T-cell (primary cell): ENCODE data around the gene HOXB1. TPM values are rescaled to one million over a fixed set of nuclear protein-coding genes. Genes with fewer than 3 reads are reported as not detected.

Experiments
- ATAC-seq, 4 experiments: fragments of 200-7000 bp in 3 of 4; fragments of 150-1000 bp in 1 of 4; cut with Tn5 transposase; replicated peaks in 1 of 4; 1 replicate in 3 of 4; 2 replicates in 1 of 4; pipeline ENCODE4 v1.10.0; 2021; ENCODE audit warnings: moderate library complexity in 3 of 4, mild to moderate bottlenecking in 2 of 4, moderate number of reproducible peaks in 1 of 4
- CTCF ChIA-PET, 2 donors: fragments of 300-600 bp; sonication (Branson Sonifier 250); formaldehyde crosslinking; loops; one replicate each; lab custom pipeline; 2022; ENCODE audit warnings: antibody characterized with exemption in 2 of 2; lab: Charles Lee
- POLR2A ChIA-PET, 2 donors: fragments of 300-600 bp; sonication (Branson Sonifier 250); formaldehyde crosslinking; loops; one replicate each; lab custom pipeline; 2022; ENCODE audit warnings: antibody characterized with exemption in 2 of 2; lab: Charles Lee
- DNase-seq, 35 experiments: peaks; one replicate each; pipeline versions ENCODE4 v3.0.0 to v3.0.0-alpha.2; 2013 to 2023
- H3K27ac ChIP-seq: one replicate; pipeline ENCODE4 v1.5.1; 2013; ENCODE audit warnings: low read length
- H3K27me3 ChIP-seq, 2 experiments: replicated peaks in 1 of 2; 1 replicate in 1 of 2; 2 replicates in 1 of 2; pipeline versions ENCODE4 v1.6.1 to v1.7.0; 2013; ENCODE audit warnings: low read length in 1 of 2, mixed read lengths in 1 of 2; ENCODE audit not compliant: control insufficient read depth in 2 of 2, insufficient read depth in 2 of 2; ENCODE audit errors: extremely low read depth in 1 of 2
- H3K36me3 ChIP-seq, 2 donors: 1 replicate in 1 of 2; 2 replicates in 1 of 2; pipeline versions ENCODE4 v1.6.1 to v1.7.0; 2013; ENCODE audit warnings: low read length in 1 of 2; ENCODE audit not compliant: control insufficient read depth in 2 of 2, insufficient read depth in 1 of 2; ENCODE audit errors: extremely low read depth in 1 of 2
- H3K4me1 ChIP-seq, 2 experiments: 1 replicate in 1 of 2; 2 replicates in 1 of 2; pipeline versions ENCODE4 v1.6.1 to v1.7.0; 2013; ENCODE audit warnings: low read length in 2 of 2, mixed read lengths in 1 of 2; ENCODE audit not compliant: insufficient read depth in 2 of 2, control insufficient read depth in 1 of 2; ENCODE audit errors: extremely low read depth in 1 of 2
- H3K4me3 ChIP-seq, 2 donors: 1 replicate in 1 of 2; 2 replicates in 1 of 2; pipeline versions ENCODE4 v1.5.1 to v1.7.0; 2013; ENCODE audit warnings: mild to moderate bottlenecking in 2 of 2, low read length in 1 of 2, moderate library complexity in 1 of 2; ENCODE audit not compliant: control insufficient read depth in 1 of 2; ENCODE audit errors: extremely low read depth in 1 of 2
- H3K9me3 ChIP-seq: 2 replicates; pipeline ENCODE4 v1.7.0; 2013
- H3K27ac Mint-ChIP-seq, 2 donors: one replicate each; pipeline ENCODE4 v1.8.0; 2020 to 2021; ENCODE audit warnings: mild to moderate bottlenecking in 2 of 2, mixed read lengths in 2 of 2
- H3K27me3 Mint-ChIP-seq, 2 donors: one replicate each; pipeline ENCODE4 v1.8.0; 2021 to 2022; ENCODE audit warnings: mixed read lengths in 2 of 2
- H3K36me3 Mint-ChIP-seq: one replicate; pipeline ENCODE4 v1.8.0; 2021; ENCODE audit warnings: mixed read lengths
- H3K4me1 Mint-ChIP-seq, 3 donors: one replicate each; pipeline ENCODE4 v1.8.0; 2020 to 2022; ENCODE audit warnings: mixed read lengths in 3 of 3, mild to moderate bottlenecking in 1 of 3
- H3K4me3 Mint-ChIP-seq, 3 donors: one replicate each; pipeline ENCODE4 v1.8.0; 2020 to 2022; ENCODE audit warnings: mild to moderate bottlenecking in 3 of 3, mixed read lengths in 3 of 3, moderate library complexity in 3 of 3
- H3K9me3 Mint-ChIP-seq, 3 donors: one replicate each; pipeline ENCODE4 v1.8.0; 2020 to 2022; ENCODE audit warnings: mixed read lengths in 3 of 3
- WGBS: methylation state at CpG from one replicate; pipeline ENCODE4 v1.1.5; 2013; ENCODE audit warnings: missing lambda C conversion rate; ENCODE audit not compliant: insufficient coverage; 5-methylcytosine and 5-hydroxymethylcytosine counted together
- total RNA-seq, 35 experiments: library from RNA in 6 of 35; stranded (reverse) in 6 of 35; fragments of 120-200 nt in 1 of 35; gene quantifications; one replicate each; pipeline versions ENCODE4 v1.2.1 to v1.2.4 and lab custom pipeline; 2013 to 2026

HOXB1 gene
- total RNA-seq, 5 donors from 2014 or later (not counting 1 experiment from before 2014, with no cell fraction given), result not detected

GRCh38 chr17:48565022-48565554, 34.3 kb upstream of the HOXB1 start:
- no peak overlapping the region for H3K27ac ChIP-seq
- H3K4me3 Mint-ChIP-seq, result peak overlapping the region in 1 of 3 donors; percentile 34
- no CpG with 5 or more reads among the region's 2 CpGs for WGBS
- ChIA-PET POLR2A (interaction anchor here in 1 of 2 donors (0.5 kb wide), 1 partner anchor 12 kb away, joined by 3 read pairs; no protein-coding TSS in a partner anchor), CTCF (no interaction called here)
- no peaks in the 10 kb centered on the region for H3K36me3 ChIP-seq
- DNase-seq (no peak), ATAC-seq (no peak)
- peaks cover 0 to 27% (median 16%) of the 10 kb centered on the region in 3 donors for H3K4me1 Mint-ChIP-seq
- peaks cover 7 to 26% of the 10 kb centered on the region in 2 donors for H3K27me3 Mint-ChIP-seq
- no peak overlapping the region for H3K27ac Mint-ChIP-seq
- no peak overlapping the region for H3K4me3 ChIP-seq
- peaks cover 2 to 16% of the 10 kb centered on the region in 2 experiments for H3K4me1 ChIP-seq
- peaks cover 0 to 35% of the 10 kb centered on the region in 2 experiments for H3K27me3 ChIP-seq
- H3K9me3 Mint-ChIP-seq, result no peaks in the 10 kb centered on the region
- H3K36me3 Mint-ChIP-seq, result peaks cover 8% of the 10 kb centered on the region
- H3K9me3 ChIP-seq, result no peaks in the 10 kb centered on the region

- DNase-seq, result no peak
These were observed 33.6 kb upstream of the HOXB1 start for GRCh38 chr17:48564188-48565021.

DNA sequence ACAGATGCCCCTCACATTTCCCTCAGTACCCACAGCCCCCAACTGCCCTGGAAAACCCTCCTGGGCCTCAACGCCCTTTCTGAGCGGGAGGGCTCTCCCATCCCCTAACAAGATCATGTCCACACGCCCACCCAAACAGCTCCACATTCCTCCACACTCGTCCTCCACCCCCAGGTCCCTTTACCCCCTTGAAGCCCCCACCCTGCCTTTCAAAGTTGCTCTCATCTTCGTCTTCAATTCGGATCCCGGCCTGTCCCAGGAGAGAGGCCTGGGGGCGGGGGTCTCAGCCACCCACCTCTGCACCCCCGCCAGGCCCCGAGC, 33.0 kb upstream of the HOXB1 start:
- no peaks in the 10 kb centered on the region for H3K36me3 ChIP-seq
- 93% methylated on average over 8 of the region's 10 CpGs for WGBS
- ChIA-PET CTCF (no interaction called here), POLR2A (no interaction called here)
- H3K36me3 Mint-ChIP-seq, result peaks cover 5% of the 10 kb centered on the region
- no peak overlapping the region for H3K4me3 ChIP-seq
- H3K4me1 ChIP-seq, result peaks cover 2 to 16% of the 10 kb centered on the region in 2 experiments
- DNase-seq (no peak), ATAC-seq (no peak)
- no peak overlapping the region for H3K27ac Mint-ChIP-seq
- H3K4me1 Mint-ChIP-seq, result peaks cover 0 to 24% (median 16%) of the 10 kb centered on the region in 3 donors
- H3K27me3 Mint-ChIP-seq, result peaks cover 10 to 16% of the 10 kb centered on the region in 2 donors
- H3K27me3 ChIP-seq, result peaks cover 0 to 41% of the 10 kb centered on the region in 2 experiments
- H3K9me3 Mint-ChIP-seq, result no peaks in the 10 kb centered on the region
- no peak overlapping the region for H3K27ac ChIP-seq
- H3K9me3 ChIP-seq, result no peaks in the 10 kb centered on the region
- H3K4me3 Mint-ChIP-seq, result peak overlapping the region in 1 of 3 donors; percentile 53

More at GRCh38 chr17:48564188-48565021, 33.6 kb upstream of the HOXB1 start:
- Mint-ChIP-seq H3K27me3 (peaks cover 7 to 20% of the 10 kb centered on the region in 2 donors), H3K9me3 (no peaks in the 10 kb centered on the region), H3K27ac (no peak overlapping the region), H3K4me3 (peak overlapping the region in 2 of 3 donors; percentile 34 to 53), H3K4me1 (peaks cover 0 to 27% (median 16%) of the 10 kb centered on the region in 3 donors), H3K36me3 (peaks cover 8% of the 10 kb centered on the region)
- no peaks in the 10 kb centered on the region for H3K36me3 ChIP-seq
- CTCF ChIA-PET, result no interaction called here
- 60% methylated on average over 45 of the region's 73 CpGs for WGBS
- no peaks in the 10 kb centered on the region for H3K9me3 ChIP-seq
- no peak overlapping the region for H3K27ac ChIP-seq
- peaks cover 0 to 39% of the 10 kb centered on the region in 2 experiments for H3K27me3 ChIP-seq
- ATAC-seq, result peak; percentile 40 to 47 (median 44)
- H3K4me3 ChIP-seq, result no peak overlapping the region
- POLR2A ChIA-PET, result interaction anchor here in 1 of 2 donors (0.5 kb wide), 1 partner anchor 13 kb away, joined by 3 read pairs; no protein-coding TSS in a partner anchor
- peaks cover 2 to 16% of the 10 kb centered on the region in 2 experiments for H3K4me1 ChIP-seq

DNA sequence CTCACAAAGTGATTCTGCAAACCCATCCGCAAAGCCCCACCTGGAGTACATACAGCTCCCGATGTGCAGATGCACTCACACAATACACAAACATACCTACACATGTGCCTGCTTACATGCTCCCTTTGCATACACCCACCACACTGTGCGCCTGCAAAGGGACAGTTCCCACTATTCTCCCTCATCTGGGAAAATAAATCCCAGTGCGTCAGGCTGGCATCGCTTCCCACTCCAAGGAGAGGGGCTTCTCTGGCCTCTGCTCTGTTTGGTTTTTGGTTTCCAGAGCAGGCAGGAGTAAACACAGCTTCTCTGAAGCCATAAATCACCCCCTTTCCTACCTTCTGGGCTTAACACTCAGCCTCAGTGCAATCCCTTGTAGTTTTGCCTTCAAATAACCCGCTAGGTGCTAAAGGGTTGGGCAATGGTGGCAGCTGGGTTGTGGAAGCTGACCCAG, 32.6 kb upstream of the HOXB1 start:
- no peak for ATAC-seq
- no peaks in the 10 kb centered on the region for H3K9me3 ChIP-seq
- Mint-ChIP-seq H3K4me1 (peaks cover 0 to 20% (median 12%) of the 10 kb centered on the region in 3 donors), H3K4me3 (peak overlapping the region in 1 of 3 donors; percentile 53), H3K36me3 (peaks cover 5% of the 10 kb centered on the region), H3K9me3 (no peaks in the 10 kb centered on the region), H3K27me3 (peaks cover 13 to 17% of the 10 kb centered on the region in 2 donors), H3K27ac (no peak overlapping the region)
- H3K4me3 ChIP-seq, result no peak overlapping the region
- 100% methylated on average over 6 of the region's 6 CpGs for WGBS
- H3K27ac ChIP-seq, result no peak overlapping the region
- H3K36me3 ChIP-seq, result no peaks in the 10 kb centered on the region
- H3K4me1 ChIP-seq, result peaks cover 2 to 16% of the 10 kb centered on the region in 2 experiments
- no peak for DNase-seq
- CTCF ChIA-PET, result no interaction called here
- peaks cover 0 to 38% of the 10 kb centered on the region in 2 experiments for H3K27me3 ChIP-seq
- POLR2A ChIA-PET, result interaction anchor here in 1 of 2 donors (0.5 kb wide), 1 partner anchor 1915 kb away, joined by 9 read pairs; no protein-coding TSS in a partner anchor

DNA sequence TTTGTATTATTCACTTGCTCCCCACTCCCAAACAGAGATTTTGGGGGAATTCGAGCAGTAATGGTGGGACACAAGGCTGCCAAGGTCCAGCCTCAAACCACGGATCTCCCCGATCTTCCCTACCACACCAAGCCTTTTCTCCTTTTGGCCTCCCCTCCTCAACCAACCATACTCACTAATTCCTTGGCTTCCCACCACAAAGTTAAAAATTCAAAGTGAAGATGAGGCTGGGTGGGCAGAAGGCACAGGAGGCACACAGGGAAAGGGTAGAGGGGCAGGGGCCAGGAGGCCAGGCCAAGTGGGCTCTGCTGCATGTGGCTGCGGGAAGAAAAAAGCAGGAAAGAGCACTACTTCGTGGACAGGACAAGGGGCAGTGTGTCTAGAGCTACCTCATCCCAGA, 32.1 kb upstream of the HOXB1 start:
- CTCF ChIA-PET, result no interaction called here

More for the DNA sequence above, 32.1 kb upstream of the HOXB1 start:
- H3K4me3 Mint-ChIP-seq, result no peak overlapping the region
- Histone ChIP-seq H3K27ac (no peak overlapping the region), H3K9me3 (no peaks in the 10 kb centered on the region), H3K36me3 (no peaks in the 10 kb centered on the region), H3K4me1 (peaks cover 2 to 16% of the 10 kb centered on the region in 2 experiments), H3K27me3 (peaks cover 0 to 41% of the 10 kb centered on the region in 2 experiments), H3K4me3 (no peak overlapping the region)
- ATAC-seq, result no peak
- peaks cover 3% of the 10 kb centered on the region for H3K36me3 Mint-ChIP-seq
- H3K27ac Mint-ChIP-seq, result no peak overlapping the region
- peaks cover 0 to 17% (median 10%) of the 10 kb centered on the region in 3 donors for H3K4me1 Mint-ChIP-seq
- WGBS, result 93% methylated on average over 5 of the region's 5 CpGs
- no peak for DNase-seq
- H3K9me3 Mint-ChIP-seq, result no peaks in the 10 kb centered on the region
- H3K27me3 Mint-ChIP-seq, result peaks cover 16 to 18% of the 10 kb centered on the region in 2 donors
- POLR2A ChIA-PET, result interaction anchor here in 1 of 2 donors (0.5 kb wide), 1 partner anchor 1915 kb away, joined by 9 read pairs; no protein-coding TSS in a partner anchor
